Bronchial epithelial cell (primary cell): ENCODE measurements around the gene TMED6. TPM values are rescaled to one million over a fixed set of nuclear protein-coding genes. Genes with fewer than 3 reads are reported as not detected.
"Not testable (repeated sequence)": the region's sequence is repeated elsewhere in the genome, so short reads cannot be mapped to it uniquely, and the experiment has no call there.

Experiments
- DNase-seq: peaks from one replicate; pipeline ENCODE4 v3.0.0-alpha.2; 2010; ENCODE audit warnings: low read depth
- FAIRE-seq: peaks from 2 replicates; lab custom pipeline; 2011; peaks lifted over from hg19 to GRCh38; lab: Jason Lieb, UNC
- H3K27me3 ChIP-seq: 2 replicates; pipeline ENCODE4 v1.5.1; 2011; ENCODE audit warnings: low read length; ENCODE audit not compliant: control insufficient read depth, insufficient read depth
- H3K36me3 ChIP-seq: 2 replicates; pipeline ENCODE4 v1.5.1; 2011; ENCODE audit warnings: low read length; ENCODE audit not compliant: control insufficient read depth, insufficient read depth
- H3K4me3 ChIP-seq: 2 replicates; pipeline ENCODE4 v1.5.1; 2011; ENCODE audit warnings: mild to moderate bottlenecking, low read depth, low read length, control low read depth
- total RNA-seq: library from RNA; depleted of rRNA; stranded (reverse); fragments of >200 nt; gene quantifications from 2 replicates; pipeline ENCODE4 v1.2.1, GENCODE V29; 2014
- TF ChIP-seq, protein P1 (sequence below): IDR thresholded peaks from 2 replicates; pipeline ENCODE4 v1.5.1; 2011; ENCODE audit warnings: mild to moderate bottlenecking, moderate library complexity, low read length, control low read depth, inconsistent platforms; ENCODE audit not compliant: insufficient read depth, severe bottlenecking

TMED6 gene
- total RNA-seq, 1 donor from 2014 or later, result not detected

DNA sequence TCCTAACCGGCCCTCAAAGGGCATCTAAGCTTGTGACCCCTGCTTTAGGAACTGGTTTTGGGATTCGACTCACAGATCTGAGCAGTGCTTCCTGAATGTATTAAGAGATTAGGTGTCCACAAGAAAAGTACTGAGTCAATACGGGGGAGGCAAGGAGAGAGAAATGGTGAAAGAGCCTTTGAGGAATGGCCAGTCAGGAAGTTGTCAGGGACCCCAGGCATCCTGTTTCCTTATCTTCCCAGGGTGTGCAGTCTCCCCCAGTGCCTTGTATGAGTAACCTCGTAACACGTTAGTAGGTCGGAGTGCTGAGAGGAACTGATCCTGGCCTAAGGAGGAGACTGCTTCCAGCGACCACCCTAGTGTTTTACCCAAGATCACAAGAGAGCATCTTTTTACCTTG lies 16.4 kb upstream of the TMED6 start:
- DNase-seq (peak; percentile 21), FAIRE-seq (no peak)
- Histone ChIP-seq H3K27me3 (no peaks in the 10 kb centered on the region), H3K36me3 (peaks cover 11% of the 10 kb centered on the region), H3K4me3 (no peak overlapping the region)
- TF ChIP-seq, protein P1, sequence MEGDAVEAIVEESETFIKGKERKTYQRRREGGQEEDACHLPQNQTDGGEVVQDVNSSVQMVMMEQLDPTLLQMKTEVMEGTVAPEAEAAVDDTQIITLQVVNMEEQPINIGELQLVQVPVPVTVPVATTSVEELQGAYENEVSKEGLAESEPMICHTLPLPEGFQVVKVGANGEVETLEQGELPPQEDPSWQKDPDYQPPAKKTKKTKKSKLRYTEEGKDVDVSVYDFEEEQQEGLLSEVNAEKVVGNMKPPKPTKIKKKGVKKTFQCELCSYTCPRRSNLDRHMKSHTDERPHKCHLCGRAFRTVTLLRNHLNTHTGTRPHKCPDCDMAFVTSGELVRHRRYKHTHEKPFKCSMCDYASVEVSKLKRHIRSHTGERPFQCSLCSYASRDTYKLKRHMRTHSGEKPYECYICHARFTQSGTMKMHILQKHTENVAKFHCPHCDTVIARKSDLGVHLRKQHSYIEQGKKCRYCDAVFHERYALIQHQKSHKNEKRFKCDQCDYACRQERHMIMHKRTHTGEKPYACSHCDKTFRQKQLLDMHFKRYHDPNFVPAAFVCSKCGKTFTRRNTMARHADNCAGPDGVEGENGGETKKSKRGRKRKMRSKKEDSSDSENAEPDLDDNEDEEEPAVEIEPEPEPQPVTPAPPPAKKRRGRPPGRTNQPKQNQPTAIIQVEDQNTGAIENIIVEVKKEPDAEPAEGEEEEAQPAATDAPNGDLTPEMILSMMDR, result no peak

GRCh38 chr16:69366431-69366830 lies 14.8 kb upstream of the TMED6 start:
- Histone ChIP-seq H3K36me3 (peaks cover 11% of the 10 kb centered on the region), H3K27me3 (no peaks in the 10 kb centered on the region), H3K4me3 (no peak overlapping the region)
- DNase-seq (no peak), FAIRE-seq (no peak)
- TF ChIP-seq, protein P1, result no peak

- no peak for FAIRE-seq
- DNase-seq, result no peak
- Histone ChIP-seq H3K27me3 (no peaks in the 10 kb centered on the region), H3K36me3 (peaks cover 12% of the 10 kb centered on the region), H3K4me3 (no peak overlapping the region)
- TF ChIP-seq, protein P1, result no peak
Observed at GRCh38 chr16:69365901-69366300, 14.3 kb upstream of the TMED6 start.

GRCh38 chr16:69364088-69364487 lies 12.5 kb upstream of the TMED6 start:
- H3K27me3 ChIP-seq, result no peaks in the 10 kb centered on the region
- no peak for FAIRE-seq
- TF ChIP-seq, protein P1, result no peak
- no peak overlapping the region for H3K4me3 ChIP-seq
- H3K36me3 ChIP-seq, result peaks cover 10% of the 10 kb centered on the region
- no peak for DNase-seq

GRCh38 chr16:69363281-69363717 lies 11.7 kb upstream of the TMED6 start:
- FAIRE-seq (no peak), DNase-seq (peak; percentile 55)
- TF ChIP-seq, protein P1, result no peak
- Histone ChIP-seq H3K4me3 (no peak overlapping the region), H3K27me3 (no peaks in the 10 kb centered on the region), H3K36me3 (peaks cover 10% of the 10 kb centered on the region)

- DNase-seq, FAIRE-seq: not testable (repeated sequence)
Observed at GRCh38 chr16:69360070-69360469, 8.5 kb upstream of the TMED6 start.

More at GRCh38 chr16:69360070-69360469, 8.5 kb upstream of the TMED6 start:
- H3K27me3 ChIP-seq, H3K4me3 ChIP-seq, H3K36me3 ChIP-seq: not testable (repeated sequence)
